Endothelial cell of umbilical vein (primary cell): ENCODE data around the gene AVPR2.

Source experiments
- CTCF ChIP-seq, 2 donors: IDR thresholded peaks; 1 replicate in 1 of 2; 2 replicates in 1 of 2; pipeline ENCODE4 v1.5.1; 2011; ENCODE audit warnings: low read length in 2 of 2, mild to moderate bottlenecking in 2 of 2, moderate library complexity in 2 of 2, control low read depth in 1 of 2, inconsistent platforms in 1 of 2, low read depth in 1 of 2; ENCODE audit not compliant: insufficient read depth in 1 of 2; ENCODE audit errors: extremely low read depth in 1 of 2
- POLR2A ChIP-seq: IDR thresholded peaks from 2 replicates; pipeline ENCODE4 v1.6.1; 2012; ENCODE audit warnings: low read depth, mild to moderate bottlenecking, control low read depth, low read length
- POLR2AphosphoS5 ChIP-seq: IDR thresholded peaks from 2 replicates; pipeline ENCODE4 v1.6.1; 2012; ENCODE audit warnings: low read depth, mild to moderate bottlenecking, control low read depth, low read length, moderate library complexity; ENCODE audit not compliant: insufficient read depth

GRCh38 chrX:153881281-153881680 is 23.2 kb upstream of the AVPR2 start:
- no peak for TF ChIP-seq POLR2AphosphoS5
- no peak for TF ChIP-seq CTCF (IDR thresholded peaks at IDR 0.05; ENCODE audit: extremely low read depth in 1 of 2, insufficient read depth in 1 of 2, low read depth in 1 of 2, low read length in 2 of 2)
- no peak for TF ChIP-seq POLR2A
